Measurements from ENCODE around the gene STAB2. TPM values are rescaled to one million over a fixed set of nuclear protein-coding genes. Genes with fewer than 3 reads are reported as not detected.

STAB2 gene
- total and polyA plus RNA-seq, 4 experiments from 2014 or later = not detected

DNA sequence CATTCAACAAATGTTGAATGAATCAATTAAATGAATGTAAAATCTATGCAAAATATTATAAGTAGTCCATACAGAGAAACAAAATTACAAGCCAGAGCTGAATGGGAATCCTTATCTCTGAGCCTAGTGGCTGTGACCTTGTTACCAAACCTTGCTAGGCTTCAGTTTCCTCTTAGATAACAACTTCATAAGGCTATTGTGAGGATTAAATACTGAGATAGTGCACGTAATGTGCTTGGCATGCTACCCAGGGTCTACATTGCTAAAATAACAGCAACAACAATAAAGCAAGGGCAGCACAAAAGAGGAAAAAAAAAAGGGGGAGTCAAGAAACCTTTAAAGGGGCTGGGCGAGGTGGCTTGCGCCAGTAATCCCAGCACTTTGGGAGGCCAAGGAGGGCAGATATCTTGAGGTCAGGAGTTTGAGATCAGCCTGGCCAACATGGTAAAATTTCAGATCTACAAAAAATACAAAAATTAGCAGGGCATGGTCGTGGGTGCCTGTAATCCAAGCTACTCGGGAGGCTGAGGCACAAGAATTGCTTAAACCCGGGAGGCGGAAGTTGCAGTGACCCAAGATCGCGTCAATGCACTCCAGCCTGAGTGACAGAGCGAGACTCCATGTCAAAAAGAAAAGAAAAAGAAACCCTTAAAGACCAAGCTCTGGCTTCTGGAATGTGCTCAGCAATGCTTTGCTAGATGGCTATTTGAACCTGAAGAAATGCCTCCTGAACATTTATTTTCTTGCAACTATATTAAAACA lies 14.1 kb downstream of the STAB2 start:
- CTCF ChIA-PET (ENCODE audit: partially characterized antibody) = interaction anchor here (0.8 kb wide), 1 partner anchor 32 kb away, joined by 3 read pairs; no protein-coding TSS in a partner anchor
- H3K4me1 ChIP-seq (ENCODE audit: insufficient read depth, low read length) = no peaks in the 10 kb centered on the region
- Mint-ChIP-seq H3K4me1 (no peaks in the 10 kb centered on the region), H3K27ac (no peak overlapping the region), H3K27me3 (peaks cover 1% of the 10 kb centered on the region in 2 donors), H3K9me3 (peaks cover 0 to 3% (median 0%) of the 10 kb centered on the region in 8 donors), H3K4me3 (no peak overlapping the region), H3K36me3 (no peaks in the 10 kb centered on the region)
- no peak for DNase-seq
- H3K27me3 ChIP-seq (ENCODE audit: insufficient read depth, low read length) = no peaks in the 10 kb centered on the region
- no peak overlapping the region for H3K4me3 ChIP-seq (ENCODE audit: low read length in 2 of 2)
- no peak overlapping the region for H3K27ac ChIP-seq (ENCODE audit: low read depth, low read length)
- no peaks in the 10 kb centered on the region for H3K36me3 ChIP-seq (ENCODE audit: insufficient read depth, low read length)
- POLR2A ChIA-PET (ENCODE audit: partially characterized antibody) = no interaction called here
- no peaks in the 10 kb centered on the region for H3K9me3 ChIP-seq (ENCODE audit: control insufficient read depth in 1 of 2, low read length in 2 of 2)
- intact Hi-C loops (cut with micrococcal nuclease) = no loop called here

- no peaks in the 10 kb centered on the region for H3K9me3 ChIP-seq (ENCODE audit: control insufficient read depth in 1 of 2, low read length in 2 of 2)
- no peaks in the 10 kb centered on the region for H3K27me3 ChIP-seq (ENCODE audit: insufficient read depth, low read length)
- Mint-ChIP-seq H3K27ac (peak overlapping the region in 1 of 7 donors; percentile 19), H3K4me3 (no peak overlapping the region), H3K36me3 (no peaks in the 10 kb centered on the region), H3K27me3 (peaks cover 7 to 12% of the 10 kb centered on the region in 2 donors), H3K9me3 (peaks cover 0 to 9% (median 0%) of the 10 kb centered on the region in 8 donors), H3K4me1 (no peaks in the 10 kb centered on the region)
- no peak for DNase-seq
- ChIA-PET CTCF (ENCODE audit: partially characterized antibody) (no interaction called here), POLR2A (ENCODE audit: partially characterized antibody) (no interaction called here)
- no peak overlapping the region for H3K27ac ChIP-seq (ENCODE audit: low read depth, low read length)
- no peaks in the 10 kb centered on the region for H3K4me1 ChIP-seq (ENCODE audit: insufficient read depth, low read length)
- H3K4me3 ChIP-seq (ENCODE audit: low read length in 2 of 2) = no peak overlapping the region
- intact Hi-C loops (cut with micrococcal nuclease) = no loop called here
- no peaks in the 10 kb centered on the region for H3K36me3 ChIP-seq (ENCODE audit: insufficient read depth, low read length)
Measured at GRCh38 chr12:103620395-103620794, 33.3 kb downstream of the STAB2 start.

DNA sequence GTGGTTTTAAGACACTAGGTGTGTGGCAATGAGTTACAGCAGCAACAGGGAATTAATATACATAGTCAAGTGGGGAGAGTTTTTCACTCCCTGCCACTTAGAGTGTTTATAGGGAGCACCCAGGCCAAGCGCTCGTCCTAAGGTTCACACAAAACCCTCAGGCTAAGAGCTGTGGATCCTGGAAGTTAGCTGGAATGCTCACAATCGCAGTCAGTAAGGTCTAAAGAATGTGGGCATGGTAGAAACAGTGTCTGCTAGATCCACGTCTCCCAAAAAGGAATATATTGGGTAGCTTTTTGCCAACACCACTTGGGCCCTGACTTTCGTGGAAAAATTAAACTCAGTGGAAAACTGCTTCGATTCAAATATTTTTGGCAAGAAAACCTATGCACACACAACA lies 36.6 kb downstream of the STAB2 start:
- Mint-ChIP-seq H3K9me3 (peaks cover 0 to 5% (median 0%) of the 10 kb centered on the region in 8 donors), H3K36me3 (no peaks in the 10 kb centered on the region), H3K27me3 (peaks cover 6 to 9% of the 10 kb centered on the region in 2 donors), H3K27ac (no peak overlapping the region), H3K4me3 (no peak overlapping the region), H3K4me1 (no peaks in the 10 kb centered on the region)
- intact Hi-C loops (cut with micrococcal nuclease) = no loop called here
- DNase-seq = no peak
- Histone ChIP-seq H3K4me1 (ENCODE audit: insufficient read depth, low read length) (no peaks in the 10 kb centered on the region), H3K4me3 (ENCODE audit: low read length in 2 of 2) (no peak overlapping the region), H3K36me3 (ENCODE audit: insufficient read depth, low read length) (no peaks in the 10 kb centered on the region), H3K9me3 (ENCODE audit: control insufficient read depth in 1 of 2, low read length in 2 of 2) (no peaks in the 10 kb centered on the region), H3K27me3 (ENCODE audit: insufficient read depth, low read length) (no peaks in the 10 kb centered on the region), H3K27ac (ENCODE audit: low read depth, low read length) (no peak overlapping the region)
- ChIA-PET POLR2A (ENCODE audit: partially characterized antibody) (no interaction called here), CTCF (ENCODE audit: partially characterized antibody) (no interaction called here)

GRCh38 chr12:103626498-103626897 lies 39.4 kb downstream of the STAB2 start:
- Mint-ChIP-seq H3K27me3 (peaks cover 3 to 6% of the 10 kb centered on the region in 2 donors), H3K36me3 (no peaks in the 10 kb centered on the region), H3K4me1 (no peaks in the 10 kb centered on the region), H3K27ac (no peak overlapping the region), H3K4me3 (no peak overlapping the region), H3K9me3 (peaks cover 0 to 8% (median 1%) of the 10 kb centered on the region in 8 donors)
- ChIA-PET CTCF (ENCODE audit: partially characterized antibody) (no interaction called here), POLR2A (ENCODE audit: partially characterized antibody) (no interaction called here)
- no peak for DNase-seq
- Histone ChIP-seq H3K27ac (ENCODE audit: low read depth, low read length) (no peak overlapping the region), H3K4me3 (ENCODE audit: low read length in 2 of 2) (no peak overlapping the region), H3K36me3 (ENCODE audit: insufficient read depth, low read length) (no peaks in the 10 kb centered on the region), H3K4me1 (ENCODE audit: insufficient read depth, low read length) (no peaks in the 10 kb centered on the region), H3K9me3 (ENCODE audit: control insufficient read depth in 1 of 2, low read length in 2 of 2) (no peaks in the 10 kb centered on the region), H3K27me3 (ENCODE audit: insufficient read depth, low read length) (no peaks in the 10 kb centered on the region)
- intact Hi-C loops (cut with micrococcal nuclease) = no loop called here

- Mint-ChIP-seq H3K4me3 (no peak overlapping the region), H3K9me3 (peaks cover 0 to 15% (median 6%) of the 10 kb centered on the region in 8 donors), H3K36me3 (no peaks in the 10 kb centered on the region), H3K27me3 (peaks cover 3 to 6% of the 10 kb centered on the region in 2 donors), H3K27ac (no peak overlapping the region), H3K4me1 (no peaks in the 10 kb centered on the region)
- ChIA-PET CTCF (ENCODE audit: partially characterized antibody) (no interaction called here), POLR2A (ENCODE audit: partially characterized antibody) (no interaction called here)
- H3K4me3 ChIP-seq (ENCODE audit: low read length in 2 of 2) = no peak overlapping the region
- intact Hi-C loops (cut with micrococcal nuclease) = no loop called here
- H3K4me1 ChIP-seq (ENCODE audit: insufficient read depth, low read length) = no peaks in the 10 kb centered on the region
- no peaks in the 10 kb centered on the region for H3K27me3 ChIP-seq (ENCODE audit: insufficient read depth, low read length)
- H3K27ac ChIP-seq (ENCODE audit: low read depth, low read length) = no peak overlapping the region
- no peaks in the 10 kb centered on the region for H3K36me3 ChIP-seq (ENCODE audit: insufficient read depth, low read length)
- no peak for DNase-seq
- no peaks in the 10 kb centered on the region for H3K9me3 ChIP-seq (ENCODE audit: control insufficient read depth in 1 of 2, low read length in 2 of 2)
Measured at GRCh38 chr12:103627189-103627855, 40.2 kb downstream of the STAB2 start.

DNA sequence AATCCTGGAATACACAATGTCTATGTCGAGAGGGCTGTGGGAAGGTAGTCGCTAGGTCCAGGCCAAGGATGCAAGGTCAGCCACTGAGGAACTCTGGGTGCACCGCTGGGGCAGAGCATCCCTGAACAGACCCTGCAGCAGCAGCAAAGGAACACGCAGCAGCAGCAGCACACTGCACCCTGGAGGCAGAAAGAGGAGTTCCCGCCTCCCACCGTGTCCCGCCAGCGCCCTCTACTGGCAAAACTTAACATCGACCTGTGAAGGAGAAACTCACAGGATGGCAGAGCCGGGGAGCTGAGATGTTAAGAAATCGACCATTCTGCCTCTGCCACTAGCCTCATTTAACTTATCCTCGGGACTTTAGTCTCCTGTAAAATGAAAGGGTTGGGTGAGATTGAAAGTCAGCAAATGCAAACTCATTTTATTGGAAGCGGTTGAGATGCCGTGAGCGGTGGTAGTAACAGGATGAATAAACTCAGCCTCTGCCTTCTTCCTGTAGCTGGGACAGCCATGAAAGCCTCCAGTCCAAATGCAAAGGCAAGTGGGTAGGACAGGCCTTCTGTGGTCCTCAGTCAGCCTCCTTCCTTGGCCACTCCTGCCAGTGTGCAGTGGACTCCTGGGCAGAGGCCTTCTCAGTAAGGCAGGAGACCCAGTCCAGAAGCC lies 45.6 kb downstream of the STAB2 start:
- H3K9me3 Mint-ChIP-seq = peaks cover 0 to 20% (median 6%) of the 10 kb centered on the region in 8 donors
- H3K36me3 Mint-ChIP-seq = no peaks in the 10 kb centered on the region
- Histone ChIP-seq H3K27ac (ENCODE audit: low read depth, low read length) (no peak overlapping the region), H3K4me1 (ENCODE audit: insufficient read depth, low read length) (no peaks in the 10 kb centered on the region), H3K27me3 (ENCODE audit: insufficient read depth, low read length) (no peaks in the 10 kb centered on the region), H3K9me3 (ENCODE audit: control insufficient read depth in 1 of 2, low read length in 2 of 2) (no peaks in the 10 kb centered on the region), H3K4me3 (ENCODE audit: low read length in 2 of 2) (no peak overlapping the region), H3K36me3 (ENCODE audit: insufficient read depth, low read length) (no peaks in the 10 kb centered on the region)
- peak in 4 of 5 donors; percentile 3 to 8 (median 6) for DNase-seq
- POLR2A ChIA-PET (ENCODE audit: partially characterized antibody) = no interaction called here
- no peaks in the 10 kb centered on the region for H3K4me1 Mint-ChIP-seq
- no peak overlapping the region for H3K4me3 Mint-ChIP-seq
- CTCF ChIA-PET (ENCODE audit: partially characterized antibody) = interaction anchor here (1.2 to 1.3 kb wide), 2 partner anchors 9 to 721 kb away, joined by 4 to 6 read pairs; no protein-coding TSS in a partner anchor
- no peaks in the 10 kb centered on the region for H3K27me3 Mint-ChIP-seq
- H3K27ac Mint-ChIP-seq = no peak overlapping the region
- intact Hi-C loops (cut with micrococcal nuclease) = no loop called here

- Histone ChIP-seq H3K4me1 (ENCODE audit: insufficient read depth, low read length) (no peaks in the 10 kb centered on the region), H3K36me3 (ENCODE audit: insufficient read depth, low read length) (no peaks in the 10 kb centered on the region), H3K9me3 (ENCODE audit: control insufficient read depth in 1 of 2, low read length in 2 of 2) (no peaks in the 10 kb centered on the region), H3K4me3 (ENCODE audit: low read length in 2 of 2) (no peak overlapping the region), H3K27me3 (ENCODE audit: insufficient read depth, low read length) (no peaks in the 10 kb centered on the region), H3K27ac (ENCODE audit: low read depth, low read length) (no peak overlapping the region)
- H3K27me3 Mint-ChIP-seq = no peaks in the 10 kb centered on the region
- H3K36me3 Mint-ChIP-seq = no peaks in the 10 kb centered on the region
- peaks cover 0 to 22% (median 7%) of the 10 kb centered on the region in 8 donors for H3K9me3 Mint-ChIP-seq
- no peak overlapping the region for H3K4me3 Mint-ChIP-seq
- no peaks in the 10 kb centered on the region for H3K4me1 Mint-ChIP-seq
- H3K27ac Mint-ChIP-seq = no peak overlapping the region
- POLR2A ChIA-PET (ENCODE audit: partially characterized antibody) = no interaction called here
- DNase-seq = no peak
- CTCF ChIA-PET (ENCODE audit: partially characterized antibody) = no interaction called here
- intact Hi-C loops (cut with micrococcal nuclease) = no loop called here
Measured at GRCh38 chr12:103634732-103635131, 47.7 kb downstream of the STAB2 start.
